Measurements from ENCODE around the gene KSR1.

DNA sequence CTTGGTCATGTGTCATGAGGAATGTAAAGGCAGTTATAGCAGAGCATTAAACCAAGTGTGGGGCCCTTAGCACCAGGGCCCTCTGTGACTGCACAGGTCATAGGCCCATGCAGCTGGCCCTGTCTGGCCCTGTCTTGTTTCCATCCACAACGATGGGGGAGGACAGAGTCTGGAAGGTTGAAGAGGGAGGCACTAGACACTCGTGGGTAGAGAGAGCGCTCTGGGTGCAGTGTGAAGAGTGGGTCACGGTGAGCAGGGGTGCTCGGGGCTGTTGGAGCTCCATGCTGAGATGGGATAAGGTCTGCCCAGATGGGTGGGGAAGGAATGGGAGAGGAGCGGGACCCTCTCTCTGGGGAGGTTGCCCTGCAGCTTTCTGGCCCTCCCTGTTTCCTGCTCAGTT is 12.8 kb upstream of the KSR1 start:
- TF ChIP-seq, protein P1, sequence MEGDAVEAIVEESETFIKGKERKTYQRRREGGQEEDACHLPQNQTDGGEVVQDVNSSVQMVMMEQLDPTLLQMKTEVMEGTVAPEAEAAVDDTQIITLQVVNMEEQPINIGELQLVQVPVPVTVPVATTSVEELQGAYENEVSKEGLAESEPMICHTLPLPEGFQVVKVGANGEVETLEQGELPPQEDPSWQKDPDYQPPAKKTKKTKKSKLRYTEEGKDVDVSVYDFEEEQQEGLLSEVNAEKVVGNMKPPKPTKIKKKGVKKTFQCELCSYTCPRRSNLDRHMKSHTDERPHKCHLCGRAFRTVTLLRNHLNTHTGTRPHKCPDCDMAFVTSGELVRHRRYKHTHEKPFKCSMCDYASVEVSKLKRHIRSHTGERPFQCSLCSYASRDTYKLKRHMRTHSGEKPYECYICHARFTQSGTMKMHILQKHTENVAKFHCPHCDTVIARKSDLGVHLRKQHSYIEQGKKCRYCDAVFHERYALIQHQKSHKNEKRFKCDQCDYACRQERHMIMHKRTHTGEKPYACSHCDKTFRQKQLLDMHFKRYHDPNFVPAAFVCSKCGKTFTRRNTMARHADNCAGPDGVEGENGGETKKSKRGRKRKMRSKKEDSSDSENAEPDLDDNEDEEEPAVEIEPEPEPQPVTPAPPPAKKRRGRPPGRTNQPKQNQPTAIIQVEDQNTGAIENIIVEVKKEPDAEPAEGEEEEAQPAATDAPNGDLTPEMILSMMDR (IDR thresholded peaks at IDR 0.05; ENCODE audit: insufficient read depth, low read depth, low read length): no peak
- TF ChIP-seq EZH2 (IDR thresholded peaks at IDR 0.05; ENCODE audit: insufficient read depth, low read length): no peak
